D721Med (cell line): ENCODE data around the gene SPAG5.

Source experiments
- DNase-seq: peaks from one replicate; pipeline ENCODE4 v3.0.0; 2011; ENCODE audit warnings: low spot score; ENCODE audit not compliant: insufficient read length
- FAIRE-seq: peaks from 2 replicates; lab custom pipeline; 2011; peaks lifted over from hg19 to GRCh38; lab: Jason Lieb, UNC
- CTCF ChIP-seq: IDR thresholded peaks from 2 replicates; pipeline ENCODE4 v1.5.1; 2012; ENCODE audit warnings: mild to moderate bottlenecking, control low read depth; ENCODE audit not compliant: insufficient read depth; ENCODE audit errors: missing control alignments

Gene SPAG5

GRCh38 chr17:28620010-28620409, 21.2 kb upstream of the SPAG5 start:
- TF ChIP-seq CTCF: no peak
- no peak for FAIRE-seq
- DNase-seq: no peak

- no peak for TF ChIP-seq CTCF
- DNase-seq: no peak
- FAIRE-seq: no peak
These were observed 19.6 kb upstream of the SPAG5 start for GRCh38 chr17:28618464-28618863.

GRCh38 chr17:28616281-28616680, 17.5 kb upstream of the SPAG5 start:
- DNase-seq (no peak), FAIRE-seq (no peak)
- no peak for TF ChIP-seq CTCF

GRCh38 chr17:28615260-28615940, 16.6 kb upstream of the SPAG5 start:
- FAIRE-seq (no peak), DNase-seq (no peak)
- no peak for TF ChIP-seq CTCF

- TF ChIP-seq CTCF: no peak
- DNase-seq (no peak), FAIRE-seq (no peak)
These were observed 15.1 kb upstream of the SPAG5 start, which contains the start of gene RSKR for GRCh38 chr17:28613931-28614381. Gene RSKR (minus strand): TSS chr17:28614185. CDS start chr17:28614161, 24 bp downstream.

- DNase-seq: peak; percentile 47
- FAIRE-seq: no peak
These were observed 14.4 kb upstream of the SPAG5 start for GRCh38 chr17:28612936-28613872.

More at GRCh38 chr17:28612936-28613872, 14.4 kb upstream of the SPAG5 start:
- peak; percentile 86 for TF ChIP-seq CTCF
